Left cardiac atrium (tissue), 4 donors: ENCODE results near the gene SDK1. TPM values are rescaled to one million over a fixed set of nuclear protein-coding genes. Genes with fewer than 3 reads are reported as not detected.

ENCODE experiments used
- ATAC-seq, 2 donors: fragments of 200-7000 bp; cut with Tn5 transposase; one replicate each; pipeline ENCODE4 v1.9.1; 2020; ENCODE audit warnings: mild to moderate bottlenecking in 2 of 2, moderate library complexity in 2 of 2
- DNase-seq: peaks from one replicate; pipeline ENCODE4 v3.0.0-alpha.2; 2020
- intact Hi-C, 2 donors: fragments of 100-400 bp; cut with DNase I; formaldehyde crosslinking; loops; one replicate each; pipeline versions ENCODE4 v1.14.1 to v1.15.1; 2022 to 2023
- total RNA-seq, 2 donors: library from RNA; stranded (reverse); fragmentation: NEBNext Ultra II Directional; extraction: Animal tissue kit (Norgen Biotek cat#: 25700); gene quantifications; one replicate each; pipeline ENCODE4 v1.2.1, GENCODE V29; 2021
- donor health status: DM: no; HTN: yes; CAD: no.
- donor health status: DM: no; HTN: yes; CAD: no; lungs with severe emphysema.
- donor health status: DM: yes; HTN: yes; CAD: no.
- donor health status: Dilated cardiomyopathy.

The SDK1 gene
- total RNA-seq, 2 donors from 2014 or later: 2.0 to 2.8 TPM

DNA sequence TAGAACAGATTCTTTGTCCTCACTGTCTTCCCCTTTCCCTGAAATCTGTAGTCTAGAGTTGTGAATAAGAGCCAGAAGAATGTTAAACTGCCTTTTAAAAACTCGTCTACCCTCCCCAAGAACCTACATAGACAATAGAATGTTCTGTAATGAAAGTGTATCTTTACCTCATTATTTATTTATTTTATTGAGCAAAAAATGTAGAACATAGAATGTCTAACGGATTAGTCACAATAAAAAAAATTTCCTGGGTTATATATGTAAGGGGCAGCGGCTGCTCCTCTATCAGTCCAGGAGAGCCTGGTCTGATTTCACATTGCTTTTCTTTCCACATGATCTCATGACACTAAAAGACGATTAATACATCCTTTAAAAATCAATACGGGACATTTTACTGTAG lies 135.7 kb downstream of the SDK1 start:
- ATAC-seq (no peak), DNase-seq (no peak)
- intact Hi-C loops: no loop called here

DNA sequence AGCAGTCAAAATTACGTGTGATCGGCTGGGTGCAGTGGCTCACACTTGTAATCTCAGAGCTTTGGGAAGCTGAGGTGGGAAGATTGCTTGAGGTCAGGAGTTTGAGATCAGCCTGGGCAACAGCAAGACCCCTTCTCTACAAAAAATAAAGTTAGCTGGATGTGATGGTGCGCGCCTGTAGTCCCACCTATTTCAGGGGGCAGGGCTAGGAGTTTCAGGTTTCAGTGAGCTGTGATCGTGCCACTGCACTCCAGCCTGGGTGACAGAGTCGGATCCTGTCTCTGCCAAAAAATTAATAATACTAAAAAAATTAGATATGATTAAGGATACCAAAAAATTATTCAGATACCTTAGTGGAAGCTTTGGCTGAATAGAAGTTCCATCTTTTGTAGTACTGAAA lies 136.4 kb downstream of the SDK1 start:
- ATAC-seq (no peak), DNase-seq (no peak)
- intact Hi-C loops: no loop called here

DNA sequence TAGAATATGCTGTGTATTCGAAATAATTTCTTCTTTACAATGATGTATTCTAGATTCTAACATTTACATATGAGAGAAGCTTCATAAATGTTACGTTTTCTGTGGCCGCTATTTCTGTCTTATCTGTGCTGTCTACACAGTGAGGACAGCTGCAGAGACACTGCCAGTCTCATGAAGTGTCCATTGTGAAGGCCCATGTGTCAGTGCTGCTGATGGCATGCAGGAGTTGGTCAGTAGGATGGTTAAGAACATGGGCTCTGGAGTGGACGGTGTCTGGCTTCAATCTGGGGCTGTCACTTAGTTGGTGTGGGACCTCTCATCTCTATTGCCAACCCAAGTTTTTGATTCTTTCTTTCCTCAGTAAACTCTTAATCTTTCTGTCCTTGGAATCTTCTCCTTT lies 137.3 kb downstream of the SDK1 start:
- ATAC-seq (peak in 1 of 2 donors; percentile 56), DNase-seq (no peak)
- intact Hi-C loops: no loop called here

DNA sequence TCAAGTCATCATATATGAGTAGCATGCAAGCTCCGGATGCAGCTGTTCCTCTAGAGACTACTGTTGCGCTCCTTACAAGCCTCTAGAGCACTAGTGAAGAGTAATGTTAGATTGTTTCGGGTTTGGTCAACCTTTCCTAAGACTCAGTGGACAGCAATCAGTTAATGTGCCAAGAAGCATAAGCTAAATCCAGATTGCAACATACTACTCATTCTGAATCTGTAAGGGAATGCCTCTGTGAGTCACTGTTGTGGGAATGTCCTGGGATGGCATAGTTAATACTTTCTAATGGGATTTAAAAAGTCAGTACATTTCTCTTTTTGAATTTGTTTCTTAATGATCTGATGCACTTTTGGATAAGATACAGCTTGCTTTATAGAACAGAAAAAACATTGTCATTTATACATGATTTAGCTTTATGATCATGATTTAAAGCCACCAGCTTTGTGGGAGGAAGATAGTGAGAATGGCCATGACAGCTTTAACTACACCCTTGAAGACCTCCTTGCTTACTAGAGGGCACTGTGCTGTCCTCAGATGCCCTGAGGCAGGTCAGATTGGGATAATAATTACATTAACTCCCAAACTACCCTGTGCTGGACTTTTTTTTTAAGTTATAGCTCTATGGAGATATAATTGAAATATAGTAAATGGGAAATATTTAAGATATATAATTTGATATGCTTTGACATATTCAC lies 138.4 kb downstream of the SDK1 start:
- ATAC-seq (peak; percentile 23 to 92), DNase-seq (no peak)
- intact Hi-C loops: no loop called here

DNA sequence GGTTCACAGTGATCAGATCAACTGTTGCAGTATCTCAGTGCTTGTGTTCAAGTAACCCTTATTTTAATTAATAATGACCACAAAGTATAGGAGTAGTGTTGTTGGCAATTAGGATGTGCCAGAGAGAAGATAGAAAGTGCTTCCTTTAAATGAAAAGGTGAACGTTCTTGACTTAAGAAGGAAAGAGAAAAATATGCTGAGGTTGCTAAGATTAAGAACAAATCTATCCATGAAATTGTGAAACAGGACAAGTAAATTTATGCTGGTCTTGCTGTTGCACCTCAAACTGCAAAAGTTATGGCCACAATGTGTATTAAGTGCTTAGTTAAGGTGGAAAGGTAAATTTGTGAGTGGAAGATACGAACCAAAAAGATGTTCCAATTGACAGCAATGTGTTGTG lies 139.5 kb downstream of the SDK1 start:
- ATAC-seq: no peak
- no peak for DNase-seq
- intact Hi-C loops: no loop called here

DNA sequence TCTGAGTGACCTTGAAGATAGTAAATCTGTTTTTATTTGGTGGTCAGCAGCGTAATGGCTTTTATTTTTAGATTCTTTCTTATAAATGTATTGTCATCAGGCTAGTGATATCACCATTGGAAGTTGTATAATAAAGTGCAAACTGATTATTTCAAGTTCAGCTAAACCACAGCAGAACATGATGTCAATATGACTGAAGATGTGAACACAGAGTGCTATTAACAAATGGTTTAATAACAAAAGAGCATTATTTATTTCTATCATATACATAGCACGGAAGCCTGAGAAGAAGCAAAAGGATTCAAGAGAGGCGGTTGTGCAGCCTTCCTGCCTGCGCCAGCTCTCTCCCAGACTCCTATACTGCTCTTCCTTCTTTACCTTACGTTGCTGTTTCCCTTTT lies 142.7 kb downstream of the SDK1 start:
- ATAC-seq (no peak), DNase-seq (no peak)
- intact Hi-C loops: no loop called here

DNA sequence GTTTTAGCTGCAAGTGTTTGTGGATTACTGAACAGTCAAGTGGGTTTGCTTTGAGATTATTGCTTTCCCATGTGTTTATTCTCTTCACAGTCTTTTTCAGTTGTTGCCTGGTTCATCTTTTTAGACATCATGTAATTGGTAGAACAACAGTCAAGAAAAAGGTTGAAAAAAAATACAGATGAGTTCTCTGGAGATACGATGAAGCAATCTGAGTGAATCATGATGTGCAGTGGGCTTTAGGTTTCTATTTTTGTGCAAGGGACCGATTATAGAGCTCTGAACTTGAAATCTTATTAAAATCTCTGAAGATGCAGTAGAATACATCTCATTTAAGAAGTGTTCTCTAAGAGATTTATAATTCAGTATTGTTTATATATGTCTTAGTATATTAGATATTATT lies 145.7 kb downstream of the SDK1 start:
- intact Hi-C loops: no loop called here

DNA sequence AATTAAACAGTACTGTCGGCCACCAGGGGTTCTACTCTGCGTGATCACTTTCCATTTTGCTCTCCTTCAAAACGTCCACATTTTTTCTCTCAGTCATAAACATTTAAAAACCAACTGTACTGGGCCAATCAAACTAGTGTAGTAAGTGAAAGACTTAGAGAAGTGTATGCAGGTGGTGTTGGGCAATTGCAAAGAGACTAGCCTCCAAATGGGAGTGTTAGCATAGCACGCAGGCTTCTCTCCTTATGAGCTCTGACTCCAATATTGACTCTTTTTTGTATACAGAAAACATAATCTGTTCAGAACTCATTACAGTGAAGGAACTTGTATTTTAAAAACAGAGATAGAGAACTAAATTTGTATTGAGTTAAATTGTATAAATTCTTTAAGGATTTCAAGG lies 150.6 kb downstream of the SDK1 start:
- intact Hi-C loops: no loop called here
- ATAC-seq (no peak), DNase-seq (no peak)

More for the DNA sequence above, 145.7 kb downstream of the SDK1 start:
- DNase-seq (no peak), ATAC-seq (no peak)

DNA sequence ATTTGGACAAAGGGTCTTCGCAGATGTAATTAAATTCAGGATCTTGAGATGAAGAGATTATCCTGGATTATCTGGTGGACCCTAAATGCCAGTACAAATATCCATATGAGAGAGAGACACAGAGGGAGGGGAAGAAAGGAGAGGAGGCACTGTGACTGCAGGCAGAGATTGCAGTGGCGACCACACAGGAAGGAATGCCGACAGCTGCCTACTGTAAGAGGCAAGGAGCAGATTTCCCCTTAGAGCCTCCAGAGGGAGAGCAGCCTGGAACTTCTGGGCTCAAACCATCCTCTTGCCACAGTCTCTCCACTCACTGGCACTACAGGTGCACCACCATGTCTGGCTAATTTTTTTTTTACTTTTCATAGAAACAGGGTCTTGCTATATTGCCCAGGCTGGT lies 152.3 kb downstream of the SDK1 start:
- no peak for ATAC-seq
- no peak for DNase-seq
- intact Hi-C loops: no loop called here

DNA sequence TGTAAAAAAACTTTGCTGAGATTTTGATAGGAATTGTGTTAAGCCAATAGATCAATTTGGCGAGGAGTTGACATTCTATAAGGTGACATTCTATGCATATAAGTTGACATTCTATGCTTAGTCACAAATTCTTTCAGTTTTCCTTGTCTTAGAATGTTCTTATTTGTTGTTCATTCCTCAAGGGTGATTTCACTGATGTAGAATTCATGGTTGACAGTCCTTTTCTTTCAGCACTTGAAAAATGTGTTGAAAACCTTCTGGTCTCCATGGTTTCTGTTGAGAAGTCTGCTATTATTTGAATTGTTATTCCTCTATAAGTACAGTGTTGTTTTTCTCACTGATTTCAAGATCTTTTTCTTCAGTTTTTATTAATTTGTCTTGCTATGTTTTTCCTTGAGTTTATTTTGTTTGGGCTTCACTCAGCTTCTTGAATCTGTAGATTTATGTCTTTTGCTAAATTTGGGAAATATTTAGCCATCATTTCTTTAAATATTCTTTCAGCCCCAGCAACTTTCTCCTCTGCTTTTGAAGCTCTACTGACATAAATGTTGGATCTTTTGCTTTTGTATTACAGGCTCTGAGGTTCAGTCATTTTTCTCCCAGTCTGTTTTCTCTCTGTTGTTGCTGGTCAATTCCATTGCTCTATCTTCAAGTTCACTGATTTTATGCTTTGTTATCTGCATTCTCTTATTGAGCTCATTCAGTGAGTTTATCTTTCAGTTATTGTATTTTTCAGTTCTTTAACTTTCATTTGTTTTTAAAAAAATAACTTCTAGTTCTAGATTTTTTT lies 154.9 kb downstream of the SDK1 start:
- intact Hi-C loops: no loop called here
- DNase-seq (no peak), ATAC-seq (no peak)

DNA sequence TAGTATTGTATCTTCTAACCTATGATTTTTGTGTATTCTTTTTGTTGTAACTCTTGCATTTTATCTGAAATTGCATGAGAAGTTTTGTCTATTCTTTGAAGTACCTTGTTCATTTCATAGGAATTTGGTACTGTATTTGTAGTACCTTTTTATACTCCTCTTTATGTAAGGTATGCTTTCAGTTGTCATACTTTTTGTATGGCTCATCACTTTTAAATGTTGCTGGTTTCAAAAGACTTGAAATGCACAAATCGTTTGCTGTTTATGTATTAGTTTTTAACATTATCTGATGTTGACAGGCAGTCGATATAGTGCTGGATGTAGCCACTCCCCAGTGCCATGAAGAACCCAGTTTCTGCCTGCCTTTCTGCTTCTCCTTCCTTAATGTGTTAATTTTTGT lies 158.1 kb downstream of the SDK1 start:
- intact Hi-C loops: no loop called here
- DNase-seq: no peak
- no peak for ATAC-seq

DNA sequence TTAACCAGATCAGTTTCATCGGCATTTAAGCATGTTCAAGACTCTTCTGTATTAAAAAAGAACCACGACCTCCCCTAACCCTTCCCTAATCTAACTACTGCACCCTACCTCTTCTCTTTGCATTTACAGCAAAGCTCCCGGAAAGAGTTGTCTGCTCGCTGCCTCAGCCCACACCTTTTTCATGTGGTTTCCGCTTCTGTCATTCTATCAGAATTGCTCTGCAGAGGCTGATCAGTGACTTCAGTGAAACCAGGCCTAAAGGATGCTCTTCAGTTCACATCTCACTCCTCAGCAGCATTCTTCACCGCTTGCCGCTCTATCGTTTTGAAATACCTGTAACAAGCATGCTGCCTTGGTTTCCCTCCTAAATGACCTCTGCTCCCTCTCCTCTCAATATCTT lies 160.9 kb downstream of the SDK1 start:
- intact Hi-C loops: no loop called here
- ATAC-seq (no peak), DNase-seq (no peak)

DNA sequence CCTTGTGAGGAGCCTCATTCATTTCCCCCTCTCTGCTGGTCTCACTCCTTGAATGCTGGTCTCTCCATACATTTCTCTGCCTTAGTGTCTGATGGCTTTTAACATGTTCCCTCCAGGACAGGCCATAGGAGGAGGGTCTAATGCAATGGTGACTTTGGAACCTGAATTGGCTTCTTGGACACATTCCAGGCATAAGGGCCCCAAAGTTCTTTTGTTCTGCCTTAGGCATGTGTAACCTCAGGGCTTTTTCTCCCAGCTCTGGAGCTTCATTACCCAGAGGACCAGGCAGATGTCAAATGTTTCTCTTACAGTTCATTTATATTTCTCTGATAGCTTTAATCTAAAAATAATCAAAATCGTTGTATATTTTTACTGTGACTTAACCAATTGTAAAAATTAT lies 162.6 kb downstream of the SDK1 start:
- no peak for ATAC-seq
- intact Hi-C loops: no loop called here

DNA sequence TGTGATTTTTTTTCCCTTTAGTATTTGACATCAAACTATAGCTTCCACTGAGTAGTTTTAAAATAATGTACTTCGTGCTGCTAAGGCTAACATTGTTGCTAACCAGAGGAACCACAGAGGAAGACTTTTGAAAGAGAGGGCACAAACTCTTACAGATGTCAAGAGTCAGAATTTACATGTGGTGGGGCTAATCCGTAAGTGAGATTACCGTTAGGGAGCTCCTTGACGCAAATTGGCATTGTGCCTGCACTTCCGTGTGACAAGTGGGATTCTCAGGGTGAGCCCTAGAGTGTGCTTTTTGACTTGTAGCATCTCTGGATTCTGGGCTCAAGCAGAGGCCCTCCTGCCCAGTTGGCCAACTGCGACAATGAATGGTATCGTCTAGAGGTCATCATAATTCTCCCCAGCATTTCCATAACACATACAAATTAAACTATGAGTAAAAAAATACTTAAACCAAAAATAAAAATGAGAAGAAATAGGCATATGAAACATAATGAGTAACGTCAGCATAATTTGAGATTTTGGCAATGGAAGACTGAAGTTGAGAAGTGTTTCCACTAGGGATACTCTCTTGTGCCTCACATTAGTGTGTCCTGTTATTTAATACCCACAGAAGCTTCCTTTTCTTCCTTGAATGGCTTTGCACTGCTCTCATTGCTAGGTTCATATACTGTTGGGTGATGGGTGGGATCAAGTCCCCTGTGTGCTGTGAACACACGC lies 164.0 kb downstream of the SDK1 start:
- intact Hi-C loops: no loop called here

More for the DNA sequence above, 162.6 kb downstream of the SDK1 start:
- no peak for DNase-seq

DNA sequence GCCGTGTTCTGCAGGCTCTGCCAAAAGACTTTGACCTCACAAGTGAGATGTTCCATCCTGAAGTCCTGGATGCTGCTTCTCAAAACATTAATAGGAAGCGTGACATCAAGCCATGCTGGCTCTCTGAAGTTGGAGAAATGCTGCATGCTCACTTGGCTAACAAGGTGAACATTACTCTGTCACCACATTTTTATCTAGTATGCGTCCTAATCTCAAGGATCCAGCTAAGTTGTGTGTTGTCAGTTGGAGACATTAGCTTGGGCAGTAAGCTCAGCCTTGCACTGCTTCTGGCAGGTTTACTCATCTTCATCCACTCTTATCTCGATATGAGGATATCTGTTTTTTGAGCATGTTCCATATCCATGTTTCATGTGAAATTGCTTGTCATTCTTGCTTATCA lies 165.2 kb downstream of the SDK1 start:
- ATAC-seq: no peak
- intact Hi-C loops: no loop called here
- no peak for DNase-seq

More for the DNA sequence above, 164.0 kb downstream of the SDK1 start:
- ATAC-seq (no peak), DNase-seq (no peak)

DNA sequence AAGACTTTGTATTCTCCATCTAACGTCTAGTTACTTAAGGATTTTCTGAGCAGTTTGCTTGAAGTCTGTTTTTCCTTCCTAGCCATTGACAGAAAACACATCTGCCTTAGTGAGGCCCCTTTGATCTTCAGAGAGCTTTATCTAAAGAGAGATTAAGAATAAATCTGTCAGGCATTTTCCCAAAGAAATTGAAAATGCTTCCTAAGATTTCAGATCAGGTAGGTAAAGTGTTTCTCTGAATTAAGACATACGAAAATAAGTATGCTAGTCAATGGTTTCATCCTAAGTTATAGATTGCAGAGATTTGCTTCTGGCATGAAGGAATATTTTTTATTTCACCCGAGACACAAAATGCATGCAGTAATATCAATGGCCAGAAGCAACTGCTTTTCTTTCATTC lies 168.6 kb downstream of the SDK1 start:
- intact Hi-C loops: no loop called here
- DNase-seq: no peak
- ATAC-seq: no peak

DNA sequence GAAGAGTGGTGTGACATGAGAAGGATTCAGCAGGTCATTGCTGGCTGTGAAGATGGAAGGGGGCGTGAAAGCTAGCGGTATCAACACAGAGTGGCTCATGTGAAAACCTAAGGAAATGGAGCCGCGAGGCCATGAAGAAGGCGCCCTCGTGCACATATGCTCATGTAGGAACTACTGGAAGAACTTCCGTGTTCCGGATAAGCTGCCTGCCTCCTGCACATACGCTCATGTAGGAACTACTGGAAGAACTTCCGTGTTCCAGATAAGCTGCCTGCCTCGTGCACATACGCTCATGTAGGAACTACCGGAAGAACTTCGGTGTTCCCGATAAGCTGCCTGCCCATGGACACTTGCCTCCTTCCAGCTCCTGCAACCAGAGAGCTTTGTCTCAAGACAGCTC lies 179.1 kb downstream of the SDK1 start:
- DNase-seq (no peak), ATAC-seq (no peak)
- intact Hi-C loops: no loop called here

DNA sequence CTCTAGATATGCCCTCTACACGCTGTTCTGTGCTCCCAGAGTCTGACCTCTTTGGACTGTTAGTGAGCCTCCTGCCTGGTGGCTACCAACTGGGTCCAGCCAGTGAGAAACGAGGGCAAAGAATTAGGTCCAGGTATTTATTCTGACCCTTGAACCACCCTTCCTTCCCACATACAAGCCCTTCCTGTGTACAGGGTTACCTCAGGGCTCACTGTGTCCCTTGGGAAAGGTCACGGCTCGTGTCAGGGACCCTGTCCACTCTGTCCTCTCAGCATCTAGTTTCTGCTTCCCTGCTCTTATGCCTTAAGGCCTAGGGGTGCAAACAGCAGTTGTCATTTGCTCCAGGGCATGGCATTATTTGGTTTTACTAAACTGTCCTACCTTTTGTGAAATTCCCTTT lies 180.4 kb downstream of the SDK1 start:
- DNase-seq (no peak), ATAC-seq (no peak)
- intact Hi-C loops: no loop called here

DNA sequence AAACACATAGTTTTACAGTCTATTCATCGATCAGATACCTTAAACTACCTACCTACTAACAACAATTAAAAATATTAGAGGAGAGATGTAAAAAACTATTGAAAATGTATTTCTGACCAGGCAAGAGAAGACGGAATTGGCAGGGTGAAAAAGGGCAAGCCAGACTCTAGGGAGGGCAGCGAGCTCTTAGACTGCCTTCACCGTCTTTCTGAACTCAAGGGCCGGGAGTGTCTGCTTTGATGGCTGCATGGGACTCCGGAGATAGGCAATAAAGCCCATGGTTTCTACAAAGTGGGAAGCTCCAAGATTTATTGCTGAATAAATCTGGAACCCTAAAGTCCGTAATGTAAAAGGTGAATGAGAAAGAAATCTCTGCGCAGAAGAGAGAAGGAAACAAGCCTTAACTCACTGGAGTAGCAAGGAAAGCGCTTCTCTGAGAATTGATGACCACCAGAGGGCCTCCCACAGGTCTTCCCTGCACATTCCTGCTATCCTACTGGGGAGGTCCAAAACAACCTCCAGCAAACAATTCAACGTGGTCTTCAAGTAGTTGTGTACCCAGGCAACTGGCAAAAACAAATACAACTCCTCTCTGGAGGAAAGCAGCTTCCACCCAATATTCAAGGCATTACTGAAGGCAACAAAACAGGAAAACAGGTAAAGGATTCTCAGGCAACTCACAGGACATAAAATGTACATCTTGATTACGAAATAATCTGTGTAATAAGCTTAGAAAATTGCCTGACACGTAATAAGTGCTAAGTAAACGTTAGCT lies 181.3 kb downstream of the SDK1 start:
- intact Hi-C loops: no loop called here
- peak in 1 of 2 donors; percentile 63 for ATAC-seq
- DNase-seq: no peak

DNA sequence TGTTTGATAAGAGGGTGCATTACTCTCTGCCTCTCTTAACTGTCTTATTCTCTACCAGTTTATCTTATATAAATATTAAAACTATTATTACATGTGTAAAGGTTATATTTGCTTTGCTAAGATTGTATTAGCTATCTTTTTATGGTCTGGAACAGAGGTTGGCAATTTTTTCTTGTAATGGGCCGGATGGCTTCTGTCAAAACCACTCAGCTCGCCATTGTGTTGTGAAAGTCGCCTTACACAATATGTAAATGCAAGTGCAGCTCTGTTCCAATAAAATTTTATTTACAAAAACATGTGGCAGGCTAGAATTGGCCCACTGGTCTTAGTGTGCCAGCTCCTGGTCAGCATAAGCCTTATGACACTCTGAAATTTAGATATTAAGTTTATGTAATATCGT lies 185.8 kb downstream of the SDK1 start:
- intact Hi-C loops: no loop called here
- no peak for ATAC-seq

More for the DNA sequence above, 185.8 kb downstream of the SDK1 start:
- DNase-seq: no peak
